Measurements from ENCODE around the gene ANKRD16.

Gene ANKRD16

DNA sequence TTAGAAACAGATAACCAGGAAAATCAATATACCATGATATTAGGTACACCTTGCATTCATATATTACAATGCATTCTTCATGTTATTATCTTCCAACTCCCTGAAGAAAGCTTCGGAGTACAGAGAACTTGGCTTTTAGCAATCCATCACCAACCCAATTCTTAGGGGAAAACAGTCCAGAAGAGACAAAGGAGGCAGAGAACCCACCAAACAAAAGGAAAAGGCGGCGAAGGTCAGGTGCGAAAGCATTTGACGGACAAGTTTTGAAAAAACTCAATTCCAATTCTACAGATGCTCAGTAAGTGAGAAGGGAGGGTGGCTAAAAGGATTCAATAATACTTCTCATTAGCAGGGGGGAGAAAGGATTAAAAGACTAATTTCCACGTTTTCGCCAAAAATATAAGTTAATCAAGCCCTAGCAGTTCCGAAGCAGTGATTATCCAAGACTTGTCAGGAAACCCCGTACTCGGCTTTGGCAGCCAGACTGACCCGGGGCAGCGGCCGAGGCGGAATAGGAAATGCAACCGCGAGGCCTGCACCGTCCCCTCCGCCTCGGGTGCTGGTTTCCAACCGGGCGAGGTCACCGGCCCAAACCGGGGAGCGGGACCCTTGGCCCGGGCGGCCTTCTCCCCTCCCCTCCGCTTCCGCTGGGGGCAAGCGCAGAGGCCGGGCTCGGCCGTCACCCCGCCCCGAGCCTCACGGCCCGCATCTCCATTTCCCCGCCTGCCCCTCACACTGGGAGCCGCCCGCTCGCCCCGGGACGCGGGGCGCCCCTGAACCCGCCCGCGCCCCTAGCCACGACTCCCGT, 77.2 kb downstream of the ANKRD16 start:
- no peaks in the 10 kb centered on the region for H3K9me3 Mint-ChIP-seq
- H3K4me3 Mint-ChIP-seq = peak overlapping the region; percentile 99
- H3K36me3 Mint-ChIP-seq (ENCODE audit: low read depth) = peaks cover 36% of the 10 kb centered on the region
- peaks cover 69% of the 10 kb centered on the region for H3K4me1 Mint-ChIP-seq (ENCODE audit: low read depth)
- H3K27me3 Mint-ChIP-seq = no peaks in the 10 kb centered on the region
- H3K27ac Mint-ChIP-seq = peak overlapping the region; percentile 98
- intact Hi-C loops (cut with micrococcal nuclease) = loop anchor here (1.0 to 5.0 kb wide), 3 partner anchors 61 to 130 kb away; partner anchors contain the start of genes ANKRD16 and TASOR2

Measured in dendritic cell treated with granulocyte-macrophage colony-stimulating factor and Interleukin-4, amounts not matched to agents 40 ng/mL and 50 ng/mL, for 4 days (primary cell).